ENCODE results near the gene AJM1. TPM values are rescaled to one million over a fixed set of nuclear protein-coding genes. Genes with fewer than 3 reads are reported as not detected.

AJM1 gene
- total RNA-seq = 1.00 and 1.4 TPM in 2 replicates

GRCh38 chr9:136842380-136842948 is at the start of gene AJM1:
AJM1 (plus strand) TSS chr9:136842478; CDS start chr9:136844415, 1,937 bp downstream.

GRCh38 chr9:136796238-136796774 is 46.0 kb upstream of the AJM1 start, which contains the start of gene CCDC183:
CCDC183 (plus strand) TSS chr9:136796338; CDS start chr9:136796398, 60 bp downstream.

GRCh38 chr9:136807281-136808074 is 34.8 kb upstream of the AJM1 start, which contains the start of gene RABL6:
RABL6 (plus strand) TSS chr9:136807948; CDS start chr9:136808197, 249 bp downstream.

GRCh38 chr9:136849038-136849959 is 7.0 kb downstream of the AJM1 start, which contains the start of gene PHPT1:
PHPT1 (plus strand) TSS chr9:136849409; CDS start chr9:136849431, 22 bp downstream.

GRCh38 chr9:136851941-136852663 is 9.8 kb downstream of the AJM1 start, which contains the start of gene MAMDC4:
MAMDC4 (plus strand) TSS chr9:136852346; CDS start chr9:136852417, 71 bp downstream.

GRCh38 chr9:136885950-136886578 is 43.8 kb downstream of the AJM1 start, which contains the start of gene TRAF2:
TRAF2 (plus strand) TSS chr9:136886516; CDS start chr9:136898741, 12,225 bp downstream.

Other genes starting within 250 kb of the AJM1 start
- 10.5 and 15.6 TPM in 2 replicates for gene EGFL7, start 179.6 kb upstream of the AJM1 start, total RNA-seq
- 42.0 and 46.8 TPM in 2 replicates for gene AGPAT2, start 155.0 kb upstream of the AJM1 start, total RNA-seq
- gene DIPK1B, start 129.9 kb upstream of the AJM1 start, total RNA-seq = 1.00 and 1.0 TPM in 2 replicates
- gene LCN10, start 99.5 kb upstream of the AJM1 start, total RNA-seq = not detected in 2 replicates
- not detected in 2 replicates for gene LCN6, start 94.0 kb upstream of the AJM1 start, total RNA-seq
- gene LCN8, start 84.2 kb upstream of the AJM1 start, total RNA-seq = not detected in 2 replicates
- gene LCN15, start 78.0 kb upstream of the AJM1 start, total RNA-seq = not detected in 2 replicates
- gene TMEM141, start 51.1 kb upstream of the AJM1 start, total RNA-seq = 57.2 and 57.3 TPM in 2 replicates
- gene CCDC183, start 46.1 kb upstream of the AJM1 start, total RNA-seq = 0.28 and 0.46 TPM in 2 replicates
- gene RABL6, start 34.5 kb upstream of the AJM1 start, total RNA-seq = 55.6 and 61.1 TPM in 2 replicates
- 203 and 206 TPM in 2 replicates for gene PHPT1, start 6.9 kb downstream of the AJM1 start, total RNA-seq
- gene MAMDC4, start 9.9 kb downstream of the AJM1 start, total RNA-seq = 0.85 and 2.2 TPM in 2 replicates
- 452 and 470 TPM in 2 replicates for gene EDF1, start 23.8 kb downstream of the AJM1 start, total RNA-seq
- 4.0 and 6.3 TPM in 2 replicates for gene TRAF2, start 44.0 kb downstream of the AJM1 start, total RNA-seq
- 116 and 152 TPM in 2 replicates for gene FBXW5, start 102.3 kb downstream of the AJM1 start, total RNA-seq
- 0.14 TPM in 1 of 2 replicates, not detected in the other for gene C8G, start 102.8 kb downstream of the AJM1 start, total RNA-seq
- 0.28 TPM in 1 of 2 replicates, not detected in the other for gene LCN12, start 109.8 kb downstream of the AJM1 start, total RNA-seq
- gene PTGDS, start 135.0 kb downstream of the AJM1 start, total RNA-seq = 2.3 and 14.1 TPM in 2 replicates
- gene LCNL1, start 140.5 kb downstream of the AJM1 start, total RNA-seq = 0.57 and 3.4 TPM in 2 replicates
- 6.6 and 7.5 TPM in 2 replicates for gene PAXX, start 149.9 kb downstream of the AJM1 start, total RNA-seq
- gene CLIC3, start 154.1 kb downstream of the AJM1 start, total RNA-seq = 5.0 and 7.8 TPM in 2 replicates
- gene ABCA2, start 185.8 kb downstream of the AJM1 start, total RNA-seq = 11.9 and 20.0 TPM in 2 replicates
- gene FUT7, start 189.6 kb downstream of the AJM1 start, total RNA-seq = not detected in 2 replicates
- 12.1 and 18.4 TPM in 2 replicates for gene NPDC1, start 203.7 kb downstream of the AJM1 start, total RNA-seq
- not detected in 2 replicates for gene ENTPD2, start 211.6 kb downstream of the AJM1 start, total RNA-seq
- 0.43 and 0.55 TPM in 2 replicates for gene SAPCD2, start 228.1 kb downstream of the AJM1 start, total RNA-seq
- gene UAP1L1, start 235.0 kb downstream of the AJM1 start, total RNA-seq = 7.7 and 14.3 TPM in 2 replicates
- 73.2 and 87.0 TPM in 2 replicates for gene MAN1B1, start 244.5 kb downstream of the AJM1 start, total RNA-seq

Measured in smooth muscle cell of bladder (primary cell).